ENCODE data around the gene SUSD1.
A peak's percentile ranks its signal among the peaks of the same experiment; 100 is the strongest.

The SUSD1 gene

GRCh38 chr9:112166176-112167140 lies 8.6 kb downstream of the SUSD1 start:
- no peak overlapping the region for H2AFZ ChIP-seq (ENCODE audit: low read depth, low read length, severe bottlenecking)

DNA sequence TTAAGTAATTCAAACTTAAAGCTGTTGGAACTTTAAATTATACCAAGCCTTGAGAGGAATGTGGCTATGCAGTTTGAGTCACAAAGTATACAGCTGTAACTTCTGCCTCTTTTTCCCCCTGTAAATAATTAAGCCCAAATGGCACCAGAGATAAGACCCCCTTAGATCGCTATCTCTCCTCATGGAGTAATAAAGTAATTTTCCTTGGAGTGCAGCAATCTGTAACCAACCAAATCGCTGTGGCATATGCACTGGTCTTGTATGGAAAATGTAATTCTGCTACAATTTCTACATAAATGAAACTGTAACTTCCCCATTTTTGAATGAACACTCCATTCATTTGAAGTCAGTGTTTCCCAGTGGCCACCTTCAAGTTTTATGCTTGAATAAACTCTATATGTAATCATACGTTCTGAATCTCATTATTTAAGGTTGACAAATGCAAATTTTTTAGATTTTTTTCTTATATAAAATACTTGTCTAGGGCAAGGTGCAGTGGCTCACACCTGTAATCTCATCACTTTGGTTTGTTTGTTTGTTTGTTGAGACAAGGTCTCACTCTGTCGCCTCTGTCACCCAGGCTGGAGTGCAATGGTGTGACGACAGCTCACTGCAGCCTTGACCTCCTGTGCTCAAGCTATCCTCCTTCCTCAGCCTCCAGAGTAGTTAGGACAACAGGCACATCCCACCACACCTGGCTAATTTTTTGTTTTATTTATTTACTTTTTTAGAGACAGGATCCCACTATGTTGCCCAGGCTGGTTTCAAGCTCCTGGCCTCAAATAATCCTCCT lies 12.3 kb downstream of the SUSD1 start:
- no peak overlapping the region for H3K9ac ChIP-seq (ENCODE audit: low read length)
- H3K36me3 ChIP-seq (ENCODE audit: low read length) = no peaks in the 10 kb centered on the region
- H3F3A ChIP-seq (ENCODE audit: insufficient read depth) = peaks cover 13% of the 10 kb centered on the region; the same call in 1 of the 2 replicates
- H3K27me3 ChIP-seq (ENCODE audit: low read length) = no peaks in the 10 kb centered on the region
- no peaks in the 10 kb centered on the region for H3K79me2 ChIP-seq (ENCODE audit: insufficient read depth, low read length)
- peak overlapping the region; percentile 6 for H2AFZ ChIP-seq (ENCODE audit: low read depth, low read length, severe bottlenecking)
- H4K20me1 ChIP-seq (ENCODE audit: low read depth, low read length) = no peaks in the 10 kb centered on the region
- H3K4me3 ChIP-seq (ENCODE audit: insufficient read depth, low read length, poor library complexity, severe bottlenecking) = no peak overlapping the region
- H3K9me3 ChIP-seq (ENCODE audit: insufficient read depth, low read length) = no peaks in the 10 kb centered on the region
- H3K9me2 ChIP-seq (replicated peaks; ENCODE audit: insufficient read depth, low read length) = no peaks in the 10 kb centered on the region
- H3K4me2 ChIP-seq (ENCODE audit: low read depth, low read length, poor library complexity, severe bottlenecking) = peak overlapping the region; percentile 29
- no peak for TF ChIP-seq EZH2phosphoT487 (conservative IDR thresholded peaks at IDR 0.05; ENCODE audit: low read length)
- no peak for TF ChIP-seq CTCF (IDR thresholded peaks at IDR 0.05; ENCODE audit: insufficient read depth, low read length, poor library complexity, severe bottlenecking)
- H3K27ac ChIP-seq (ENCODE audit: low read depth, low read length) = peak overlapping the region; percentile 28

More at GRCh38 chr9:112166176-112167140, 8.6 kb downstream of the SUSD1 start:
- H3K4me3 ChIP-seq (ENCODE audit: insufficient read depth, low read length, poor library complexity, severe bottlenecking) = no peak overlapping the region
- H3F3A ChIP-seq (ENCODE audit: insufficient read depth) = peaks cover 13% of the 10 kb centered on the region; the same call in 1 of the 2 replicates
- H3K9me3 ChIP-seq (ENCODE audit: insufficient read depth, low read length) = no peaks in the 10 kb centered on the region
- no peaks in the 10 kb centered on the region for H3K27me3 ChIP-seq (ENCODE audit: low read length)
- no peak overlapping the region for H3K4me2 ChIP-seq (ENCODE audit: low read depth, low read length, poor library complexity, severe bottlenecking)
- H3K79me2 ChIP-seq (ENCODE audit: insufficient read depth, low read length) = no peaks in the 10 kb centered on the region
- no peaks in the 10 kb centered on the region for H3K9me2 ChIP-seq (replicated peaks; ENCODE audit: insufficient read depth, low read length)
- no peaks in the 10 kb centered on the region for H3K36me3 ChIP-seq (ENCODE audit: low read length)
- no peak overlapping the region for H3K27ac ChIP-seq (ENCODE audit: low read depth, low read length)
- H3K9ac ChIP-seq (ENCODE audit: low read length) = no peak overlapping the region
- no peaks in the 10 kb centered on the region for H4K20me1 ChIP-seq (ENCODE audit: low read depth, low read length)
- no peak for TF ChIP-seq CTCF (IDR thresholded peaks at IDR 0.05; ENCODE audit: insufficient read depth, low read length, poor library complexity, severe bottlenecking)

DNA sequence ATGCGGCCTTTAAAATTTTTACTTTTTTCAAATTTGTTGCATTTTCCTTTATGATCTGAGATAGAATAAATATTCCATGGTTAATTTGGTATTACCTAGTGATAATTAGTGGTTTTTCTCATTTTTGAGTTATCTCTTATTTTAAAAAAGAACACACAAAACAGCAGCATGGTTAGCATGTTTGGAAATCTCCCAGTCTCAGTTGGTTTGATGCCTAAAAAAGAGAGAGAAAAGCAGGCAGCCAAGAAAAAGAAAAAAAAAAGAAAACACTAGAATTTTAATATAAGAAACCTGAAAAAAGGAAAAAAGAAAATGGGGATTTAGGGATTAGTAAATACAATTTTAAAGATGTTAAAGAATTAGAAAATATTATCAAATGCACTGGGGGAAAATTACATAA lies 15.3 kb downstream of the SUSD1 start:
- Histone ChIP-seq H3K9me2 (replicated peaks; ENCODE audit: insufficient read depth, low read length) (no peaks in the 10 kb centered on the region), H3K27me3 (ENCODE audit: low read length) (no peaks in the 10 kb centered on the region), H3K79me2 (ENCODE audit: insufficient read depth, low read length) (no peaks in the 10 kb centered on the region), H3K36me3 (ENCODE audit: low read length) (no peaks in the 10 kb centered on the region), H3F3A (ENCODE audit: insufficient read depth) (peaks cover 13% of the 10 kb centered on the region; the same call in 1 of the 2 replicates), H3K4me2 (ENCODE audit: low read depth, low read length, poor library complexity, severe bottlenecking) (no peak overlapping the region), H3K9ac (ENCODE audit: low read length) (no peak overlapping the region), H3K9me3 (ENCODE audit: insufficient read depth, low read length) (no peaks in the 10 kb centered on the region), H3K4me3 (ENCODE audit: insufficient read depth, low read length, poor library complexity, severe bottlenecking) (no peak overlapping the region), H2AFZ (ENCODE audit: low read depth, low read length, severe bottlenecking) (no peak overlapping the region), H4K20me1 (ENCODE audit: low read depth, low read length) (no peaks in the 10 kb centered on the region), H3K27ac (ENCODE audit: low read depth, low read length) (no peak overlapping the region)
- TF ChIP-seq CTCF (IDR thresholded peaks at IDR 0.05; ENCODE audit: insufficient read depth, low read length, poor library complexity, severe bottlenecking) (no peak), EZH2phosphoT487 (conservative IDR thresholded peaks at IDR 0.05; ENCODE audit: low read length) (no peak)

Data from SU-DHL-6 (cell line).